Naive thymus-derived CD8-positive, alpha-beta T cell (primary cell): ENCODE data around the gene HTR3B. TPM values are rescaled to one million over a fixed set of nuclear protein-coding genes. Genes with fewer than 3 reads are reported as not detected.
"Not testable (repeated sequence)": the region's sequence is repeated elsewhere in the genome, so short reads cannot be mapped to it uniquely, and the experiment has no call there.

Experiments
- ATAC-seq, 2 donors: fragments of 150-1000 bp; cut with Tn5 transposase in 1 of 2; sonication (Bioruptor Pico), chemical (Tn5 transposase) in 1 of 2; 1 replicate in 1 of 2; 2 replicates in 1 of 2; pipeline ENCODE4 v1.10.0; 2021; ENCODE audit warnings: mild to moderate bottlenecking in 2 of 2, moderate library complexity in 2 of 2
- POLR2A ChIA-PET: fragments of 350-600 bp; sonication (Branson Sonifier 250); formaldehyde crosslinking; loops from one replicate; lab custom pipeline; 2021; ENCODE audit warnings: antibody characterized with exemption; lab: Charles Lee
- DNase-seq, 10 donors: peaks; one replicate each; pipeline versions ENCODE4 v3.0.0 to v3.0.0-alpha.2; 2020 to 2022
- H3K27ac Mint-ChIP-seq, 10 donors: one replicate each; pipeline ENCODE4 v1.8.0; 2020 to 2022; ENCODE audit warnings: mild to moderate bottlenecking in 10 of 10, mixed read lengths in 10 of 10, moderate library complexity in 4 of 10, inconsistent platforms in 1 of 10
- H3K27me3 Mint-ChIP-seq, 5 donors: one replicate each; pipeline ENCODE4 v1.8.0; 2021 to 2022; ENCODE audit warnings: mixed read lengths in 5 of 5
- H3K36me3 Mint-ChIP-seq, 3 donors: one replicate each; pipeline ENCODE4 v1.8.0; 2020 to 2022; ENCODE audit warnings: mixed read lengths in 3 of 3, mild to moderate bottlenecking in 2 of 3, inconsistent platforms in 1 of 3
- H3K4me1 Mint-ChIP-seq, 4 donors: one replicate each; pipeline ENCODE4 v1.8.0; 2021 to 2022; ENCODE audit warnings: mixed read lengths in 4 of 4
- H3K4me3 Mint-ChIP-seq, 10 donors: one replicate each; pipeline ENCODE4 v1.8.0; 2020 to 2022; ENCODE audit warnings: mild to moderate bottlenecking in 10 of 10, mixed read lengths in 10 of 10, moderate library complexity in 6 of 10, inconsistent platforms in 1 of 10
- H3K9me3 Mint-ChIP-seq, 9 donors: one replicate each; pipeline ENCODE4 v1.8.0; 2020 to 2022; ENCODE audit warnings: mixed read lengths in 9 of 9, mild to moderate bottlenecking in 3 of 9, inconsistent platforms in 1 of 9, moderate library complexity in 1 of 9
- polyA plus RNA-seq, 3 donors: library from polyadenylated mRNA; unstranded; fragments of 300-500 nt; fragmentation: Illumina TruSeq; gene quantifications; one replicate each; pipeline ENCODE4 v1.2.3, GENCODE V29; 2021
- total RNA-seq, 8 experiments: library from RNA in 2 of 8; stranded (reverse) in 2 of 8; gene quantifications; one replicate each; pipeline ENCODE4 v1.2.3 and lab custom pipeline; 2021 to 2026

Gene HTR3B
- total and polyA plus RNA-seq, 5 experiments from 2014 or later = not detected

GRCh38 chr11:113894421-113894996, 10.1 kb upstream of the HTR3B start:
- Mint-ChIP-seq H3K9me3 (no peaks in the 10 kb centered on the region), H3K4me1 (peaks cover 0 to 6% (median 3%) of the 10 kb centered on the region in 4 donors), H3K36me3 (no peaks in the 10 kb centered on the region), H3K27ac (peak overlapping the region in 1 of 10 donors; percentile 69), H3K4me3 (no peak overlapping the region), H3K27me3 (peaks cover 0 to 2% (median 0%) of the 10 kb centered on the region in 5 donors)
- POLR2A ChIA-PET = no interaction called here
- no peak for DNase-seq
- ATAC-seq = no peak

GRCh38 chr11:113895367-113896155, 9.0 kb upstream of the HTR3B start:
- H3K4me3 Mint-ChIP-seq = no peak overlapping the region
- H3K4me1 Mint-ChIP-seq = peaks cover 0 to 6% (median 3%) of the 10 kb centered on the region in 4 donors
- H3K36me3 Mint-ChIP-seq = no peaks in the 10 kb centered on the region
- POLR2A ChIA-PET = interaction anchor here (0.6 to 2.0 kb wide), 2 partner anchors 34 to 365 kb away, joined by 3 to 7 read pairs; no protein-coding TSS in a partner anchor
- no peak overlapping the region for H3K27ac Mint-ChIP-seq
- H3K27me3 Mint-ChIP-seq = peaks cover 0 to 2% (median 0%) of the 10 kb centered on the region in 5 donors
- ATAC-seq (no peak), DNase-seq (no peak)
- H3K9me3 Mint-ChIP-seq = no peaks in the 10 kb centered on the region

GRCh38 chr11:113896156-113896879, 8.3 kb upstream of the HTR3B start:
- ATAC-seq (peak; percentile 44 to 62), DNase-seq (peak in 7 of 10 donors; percentile 10 to 48 (median 31))
- Mint-ChIP-seq H3K9me3 (no peaks in the 10 kb centered on the region), H3K4me1 (peaks cover 0 to 6% (median 3%) of the 10 kb centered on the region in 4 donors), H3K27ac (peak overlapping the region in 1 of 10 donors; percentile 2), H3K4me3 (no peak overlapping the region), H3K36me3 (no peaks in the 10 kb centered on the region), H3K27me3 (peaks cover 0 to 4% (median 0%) of the 10 kb centered on the region in 5 donors)
- POLR2A ChIA-PET = interaction anchor here (0.6 to 2.0 kb wide), 3 partner anchors 34 to 366 kb away, joined by 3 to 7 read pairs (median 3); no protein-coding TSS in a partner anchor

GRCh38 chr11:113901141-113901540, 3.5 kb upstream of the HTR3B start:
- POLR2A ChIA-PET = interaction anchor here (0.5 kb wide), 1 partner anchor 58 kb away, joined by 4 read pairs; no protein-coding TSS in a partner anchor
- Mint-ChIP-seq H3K4me3 (no peak overlapping the region), H3K4me1 (peaks cover 0 to 3% (median 2%) of the 10 kb centered on the region in 4 donors), H3K27ac (no peak overlapping the region), H3K36me3 (no peaks in the 10 kb centered on the region), H3K9me3 (no peaks in the 10 kb centered on the region), H3K27me3 (peaks cover 0 to 9% (median 2%) of the 10 kb centered on the region in 5 donors)
- ATAC-seq = no peak
- DNase-seq = no peak

- no peak overlapping the region for H3K4me3 Mint-ChIP-seq
- ATAC-seq (no peak), DNase-seq (no peak)
- H3K27ac Mint-ChIP-seq = no peak overlapping the region
- H3K36me3 Mint-ChIP-seq = no peaks in the 10 kb centered on the region
- H3K4me1 Mint-ChIP-seq = no peaks in the 10 kb centered on the region
- POLR2A ChIA-PET = no interaction called here
- H3K27me3 Mint-ChIP-seq = peaks cover 3 to 19% (median 7%) of the 10 kb centered on the region in 5 donors
- H3K9me3 Mint-ChIP-seq = no peaks in the 10 kb centered on the region
Observed at GRCh38 chr11:113906038-113906437, 1.4 kb downstream of the HTR3B start.

- ATAC-seq (no peak), DNase-seq (no peak)
- Mint-ChIP-seq H3K27me3 (peaks cover 3 to 19% (median 7%) of the 10 kb centered on the region in 5 donors), H3K27ac (no peak overlapping the region), H3K4me3 (no peak overlapping the region), H3K4me1 (no peaks in the 10 kb centered on the region), H3K36me3 (no peaks in the 10 kb centered on the region), H3K9me3 (no peaks in the 10 kb centered on the region)
- POLR2A ChIA-PET = no interaction called here
Observed at GRCh38 chr11:113906516-113906915, 1.9 kb downstream of the HTR3B start.

- POLR2A ChIA-PET = no interaction called here
- no peak overlapping the region for H3K27ac Mint-ChIP-seq
- DNase-seq (no peak), ATAC-seq (no peak)
- no peak overlapping the region for H3K4me3 Mint-ChIP-seq
- no peaks in the 10 kb centered on the region for H3K9me3 Mint-ChIP-seq
- no peaks in the 10 kb centered on the region for H3K36me3 Mint-ChIP-seq
- H3K27me3 Mint-ChIP-seq = peaks cover 5 to 26% (median 10%) of the 10 kb centered on the region in 5 donors
- no peaks in the 10 kb centered on the region for H3K4me1 Mint-ChIP-seq
Observed at GRCh38 chr11:113907152-113907551, 2.6 kb downstream of the HTR3B start.

- H3K9me3 Mint-ChIP-seq = no peaks in the 10 kb centered on the region
- ATAC-seq = no peak
Observed at GRCh38 chr11:113907681-113908080, 3.1 kb downstream of the HTR3B start.

GRCh38 chr11:113908098-113908497, 3.5 kb downstream of the HTR3B start:
- Mint-ChIP-seq H3K27ac (no peak overlapping the region), H3K4me3 (no peak overlapping the region), H3K27me3 (peaks cover 5 to 31% (median 10%) of the 10 kb centered on the region in 5 donors), H3K36me3 (no peaks in the 10 kb centered on the region), H3K9me3 (no peaks in the 10 kb centered on the region), H3K4me1 (no peaks in the 10 kb centered on the region)
- ATAC-seq (no peak), DNase-seq (no peak)
- POLR2A ChIA-PET = no interaction called here

More at GRCh38 chr11:113907681-113908080, 3.1 kb downstream of the HTR3B start:
- Mint-ChIP-seq H3K27ac (no peak overlapping the region), H3K4me3 (no peak overlapping the region), H3K27me3 (peaks cover 5 to 31% (median 10%) of the 10 kb centered on the region in 5 donors), H3K4me1 (no peaks in the 10 kb centered on the region), H3K36me3 (no peaks in the 10 kb centered on the region)
- POLR2A ChIA-PET = no interaction called here
- DNase-seq = no peak

- DNase-seq, ATAC-seq, POLR2A ChIA-PET, H3K9me3 Mint-ChIP-seq, H3K27ac Mint-ChIP-seq, H3K4me1 Mint-ChIP-seq, H3K36me3 Mint-ChIP-seq, H3K4me3 Mint-ChIP-seq: not testable (repeated sequence)
- H3K27me3 Mint-ChIP-seq = peaks cover 5 to 38% (median 8%) of the 10 kb centered on the region in 5 donors
Observed at GRCh38 chr11:113911491-113911890, 6.9 kb downstream of the HTR3B start.

- peaks cover 0 to 2% (median 0%) of the 10 kb centered on the region in 9 donors for H3K9me3 Mint-ChIP-seq
- H3K27ac Mint-ChIP-seq = no peak overlapping the region
- H3K36me3 Mint-ChIP-seq = peaks cover 0 to 5% (median 0%) of the 10 kb centered on the region in 3 donors
- no peak for DNase-seq
- peaks cover 0 to 3% (median 0%) of the 10 kb centered on the region in 4 donors for H3K4me1 Mint-ChIP-seq
- no peak overlapping the region for H3K4me3 Mint-ChIP-seq
- ATAC-seq = no peak
- H3K27me3 Mint-ChIP-seq = peaks cover 9 to 23% (median 13%) of the 10 kb centered on the region in 5 donors
- POLR2A ChIA-PET = no interaction called here
Observed at GRCh38 chr11:113923572-113923971, 19.0 kb downstream of the HTR3B start.
